HCT116 (cell line): ENCODE results near the gene SPDL1. TPM values are rescaled to one million over a fixed set of nuclear protein-coding genes. Genes with fewer than 3 reads are reported as not detected.

ENCODE experiments used
- ATAC-seq: fragments of 200-7000 bp; cut with Tn5 transposase; 2 replicates; pipeline ENCODE4 v1.9.1; 2020; ENCODE audit warnings: mild to moderate bottlenecking, moderate library complexity
- BruUV-seq: library from RNA; stranded (reverse); fragments of 400-500 nt; replicated peaks from 2 replicates; lab custom pipeline; 2021; lab: Mats Ljungman, UMichigan
- CTCF ChIA-PET: fragments of 300-600 bp; sonication (Branson Sonifier 250); formaldehyde crosslinking; loops from one replicate; lab custom pipeline; 2021; ENCODE audit warnings: antibody characterized with exemption; lab: Charles Lee
- POLR2A ChIA-PET: fragments of 300-600, 350-600 bp; sonication (Branson Sonifier 250); formaldehyde crosslinking; loops from one replicate; lab custom pipeline; 2021; ENCODE audit warnings: antibody characterized with exemption; lab: Charles Lee
- RAD21 ChIA-PET, 2 experiments: fragments of 300-600 bp; sonication (Branson Sonifier 250); formaldehyde crosslinking; loops; one replicate each; lab custom pipeline; 2023; ENCODE audit warnings: low total read pairs in 2 of 2; ENCODE audit not compliant: uncharacterized antibody in 2 of 2, unreplicated experiment in 2 of 2, low non-redundant PET in 1 of 2; lab: Charles Lee
- DNase-seq: peaks from one replicate; pipeline ENCODE4 v3.0.0-alpha.2; 2010; ENCODE audit warnings: low read depth, low spot score
- H2AFZ ChIP-seq: fragments of 200-600 bp; shearing (Covaris generic), sonication (generic); 2 replicates; pipeline ENCODE4 v1.6.1; 2017; ENCODE audit warnings: low read depth, mixed run types, mixed read lengths, antibody characterized with exemption, low read length; ENCODE audit not compliant: poor library complexity, severe bottlenecking
- H3K27ac ChIP-seq: 2 replicates; pipeline ENCODE4 v1.5.1; 2012; ENCODE audit warnings: low read depth, low read length
- H3K27me3 ChIP-seq: fragments of 200-600 bp; sonication (generic); 2 replicates; pipeline ENCODE4 v1.6.1; 2016; ENCODE audit warnings: mixed run types, low read length, mixed read lengths; ENCODE audit not compliant: insufficient read depth
- H3K36me3 ChIP-seq, 2 experiments: fragments of 200-500 bp in 1 of 2; fragments of 200-600 bp in 1 of 2; sonication (Bioruptor generic) in 1 of 2; sonication (generic) in 1 of 2; 2 replicates each; pipeline versions ENCODE4 v1.5.1 to v1.6.1; 2014 to 2016; ENCODE audit warnings: low read length in 2 of 2, inconsistent platforms in 1 of 2, mixed read lengths in 1 of 2, mixed run types in 1 of 2; ENCODE audit not compliant: insufficient read depth in 2 of 2, control insufficient read depth in 1 of 2
- H3K4me1 ChIP-seq, 2 experiments: fragments of 200-600 bp in 1 of 2; sonication (generic) in 1 of 2; 2 replicates each; pipeline versions ENCODE4 v1.5.1 to v1.6.1; 2012 to 2017; ENCODE audit warnings: low read length in 2 of 2, inconsistent platforms in 1 of 2, mild to moderate bottlenecking in 1 of 2, mixed read lengths in 1 of 2, mixed run types in 1 of 2, moderate library complexity in 1 of 2; ENCODE audit not compliant: insufficient read depth in 2 of 2, control insufficient read depth in 1 of 2
- H3K4me2 ChIP-seq: fragments of 200-600 bp; sonication (generic); 2 replicates; pipeline ENCODE4 v1.6.1; 2017; ENCODE audit warnings: mixed run types, low read length, mixed read lengths
- H3K4me3 ChIP-seq, 2 experiments: fragments of 200-600 bp in 1 of 2; sonication (generic) in 1 of 2; replicated peaks in 1 of 2; 2 replicates each; pipeline ENCODE4 v1.5.1; 2011 to 2016; ENCODE audit warnings: low read length in 2 of 2, control low read depth in 1 of 2, low read depth in 1 of 2, mild to moderate bottlenecking in 1 of 2, mixed read lengths in 1 of 2, mixed run types in 1 of 2
- H3K79me2 ChIP-seq: fragments of 200-600 bp; sonication (generic); 2 replicates; pipeline ENCODE4 v1.6.1; 2017; ENCODE audit warnings: mild to moderate bottlenecking, mixed run types, low read length, moderate library complexity, mixed read lengths; ENCODE audit not compliant: insufficient read depth
- H3K9ac ChIP-seq: fragments of 200-600 bp; sonication (generic); 2 replicates; pipeline ENCODE4 v1.6.1; 2016; ENCODE audit warnings: low read length, mixed read lengths
- H3K9me2 ChIP-seq: fragments of 200-600 bp; sonication (generic), shearing (Covaris generic); 2 replicates; pipeline ENCODE4 v1.6.1; 2017; ENCODE audit warnings: mixed run types, mild to moderate bottlenecking, moderate library complexity; ENCODE audit not compliant: insufficient read depth
- H3K9me3 ChIP-seq, 2 experiments: fragments of 200-500 bp in 1 of 2; fragments of 200-600 bp in 1 of 2; sonication (Bioruptor generic) in 1 of 2; sonication (generic) in 1 of 2; 2 replicates each; pipeline ENCODE4 v1.6.1; 2014 to 2017; ENCODE audit warnings: low read length in 2 of 2, mixed read lengths in 2 of 2, inconsistent platforms in 1 of 2, low read depth in 1 of 2, mild to moderate bottlenecking in 1 of 2, mixed run types in 1 of 2, moderate library complexity in 1 of 2; ENCODE audit not compliant: control insufficient read depth in 1 of 2, insufficient read depth in 1 of 2
- H4K20me1 ChIP-seq: fragments of 200-600 bp; sonication (generic), shearing (Covaris generic); 2 replicates; pipeline ENCODE4 v1.6.1; 2017; ENCODE audit warnings: mixed run types, mild to moderate bottlenecking, moderate library complexity; ENCODE audit not compliant: insufficient read depth
- CBX3 ChIP-seq: IDR thresholded peaks from 2 replicates; pipeline ENCODE4 v1.6.1; 2012; ENCODE audit warnings: low read depth
- EGR1 ChIP-seq: IDR thresholded peaks from 2 replicates; pipeline ENCODE4 v1.6.1; 2012; ENCODE audit warnings: low read depth
- ELF1 ChIP-seq: IDR thresholded peaks from 2 replicates; pipeline ENCODE4 v1.6.1; 2012; ENCODE audit warnings: low read depth, borderline replicate concordance
- EZH2 ChIP-seq: fragments of 200-600 bp; sonication (generic); IDR thresholded peaks from 2 replicates; pipeline ENCODE4 v1.6.1; 2017; ENCODE audit warnings: antibody characterized with exemption, mixed run types
- FOSL1 ChIP-seq: IDR thresholded peaks from 2 replicates; pipeline ENCODE4 v1.6.1; 2012; ENCODE audit warnings: low read depth
- JUND ChIP-seq: IDR thresholded peaks from 2 replicates; pipeline ENCODE4 v1.6.1; 2012
- POLR2A ChIP-seq: IDR thresholded peaks from 2 replicates; pipeline ENCODE4 v1.7.0; 2011; ENCODE audit warnings: borderline replicate concordance; ENCODE audit not compliant: insufficient read depth, insufficient read length; ENCODE audit errors: extremely low read depth
- RAD21 ChIP-seq: IDR thresholded peaks from 2 replicates; pipeline ENCODE4 v1.6.1; 2012; ENCODE audit warnings: low read depth, mild to moderate bottlenecking
- SP1 ChIP-seq: IDR thresholded peaks from 2 replicates; pipeline ENCODE4 v1.6.1; 2012; ENCODE audit warnings: low read depth
- YY1 ChIP-seq: IDR thresholded peaks from 2 replicates; pipeline ENCODE4 v1.6.1; 2011; ENCODE audit warnings: low read length, low read depth, moderate library complexity, mild to moderate bottlenecking; ENCODE audit not compliant: insufficient replicate concordance; ENCODE audit errors: extremely low read depth
- ZBTB33 ChIP-seq: IDR thresholded peaks from 2 replicates; pipeline ENCODE4 v1.6.1; 2011; ENCODE audit warnings: mild to moderate bottlenecking, low read length, moderate library complexity; ENCODE audit not compliant: insufficient replicate concordance; ENCODE audit errors: extremely low read depth
- ZNF274 ChIP-seq: fragments of 200-500 bp; sonication (Bioruptor generic); IDR thresholded peaks from 2 replicates; pipeline ENCODE4 v1.6.1; 2014; ENCODE audit warnings: mild to moderate bottlenecking, low read depth, low read length, inconsistent platforms
- intact Hi-C: fragments of 100-400 bp; cut with micrococcal nuclease; formaldehyde crosslinking; loops from 2 replicates; pipeline ENCODE4 v1.10.0; 2022
- total RNA-seq: library from RNA; stranded (reverse); gene quantifications from one replicate; pipeline ENCODE4 v1.2.1, GENCODE V29; 2021; ENCODE audit not compliant: unreplicated experiment

The SPDL1 gene
- total RNA-seq, 1 experiment from 2014 or later = 28.5 TPM

GRCh38 chr5:169651526-169651925, 68.0 kb downstream of the SPDL1 start (continued):
- no peak for TF ChIP-seq EZH2
- TF ChIP-seq RAD21 = no peak
- no peak for TF ChIP-seq YY1
- no peak for TF ChIP-seq FOSL1
- no peak for TF ChIP-seq POLR2A
- TF ChIP-seq ELF1 = no peak
- no peak for TF ChIP-seq ZBTB33
- no peak for TF ChIP-seq EGR1

- Histone ChIP-seq H4K20me1 (no peaks in the 10 kb centered on the region), H3K4me3 (no peak overlapping the region), H3K4me2 (no peak overlapping the region), H3K27me3 (peaks cover 22% of the 10 kb centered on the region), H3K27ac (no peak overlapping the region), H3K9ac (no peak overlapping the region), H3K9me2 (no peaks in the 10 kb centered on the region), H3K9me3 (no peaks in the 10 kb centered on the region), H3K79me2 (no peaks in the 10 kb centered on the region), H3K36me3 (no peaks in the 10 kb centered on the region), H3K4me1 (no peaks in the 10 kb centered on the region), H2AFZ (no peak overlapping the region)
- POLR2A ChIA-PET = no interaction called here
- TF ChIP-seq SP1 (no peak), RAD21 (no peak), CBX3 (no peak), JUND (no peak), ZNF274 (no peak), FOSL1 (no peak)
- intact Hi-C loops = no loop called here
- DNase-seq (no peak), ATAC-seq (no peak)
- CTCF ChIA-PET = no interaction called here
- no TSS peak for BruUV-seq
- RAD21 ChIA-PET = no interaction called here
Observed at GRCh38 chr5:169652057-169652456, 68.5 kb downstream of the SPDL1 start.
